ENCODE measurements around the gene ACOX3.

The ACOX3 gene

GRCh38 chr4:8467016-8467415 is 26.5 kb upstream of the ACOX3 start:
- H3K27me3 ChIP-seq (ENCODE audit: insufficient read depth, low read length), result no peaks in the 10 kb centered on the region
- H3K4me3 ChIP-seq (ENCODE audit: low read depth, low read length, poor library complexity, severe bottlenecking), result no peak overlapping the region
- peaks cover 18% of the 10 kb centered on the region for H3K36me3 ChIP-seq (ENCODE audit: insufficient read depth, low read length)
- H3K27ac ChIP-seq (ENCODE audit: low read depth, low read length, poor library complexity, severe bottlenecking), result no peak overlapping the region
- H3K4me2 ChIP-seq (ENCODE audit: low read length), result no peak overlapping the region
- H3F3A ChIP-seq (ENCODE audit: insufficient read depth, low read length), result no peaks in the 10 kb centered on the region
- H4K20me1 ChIP-seq (ENCODE audit: insufficient read depth, low read length), result no peaks in the 10 kb centered on the region
- no peak for TF ChIP-seq EZH2 (IDR thresholded peaks at IDR 0.05; ENCODE audit: borderline replicate concordance, low read length)
- TF ChIP-seq, protein P1, sequence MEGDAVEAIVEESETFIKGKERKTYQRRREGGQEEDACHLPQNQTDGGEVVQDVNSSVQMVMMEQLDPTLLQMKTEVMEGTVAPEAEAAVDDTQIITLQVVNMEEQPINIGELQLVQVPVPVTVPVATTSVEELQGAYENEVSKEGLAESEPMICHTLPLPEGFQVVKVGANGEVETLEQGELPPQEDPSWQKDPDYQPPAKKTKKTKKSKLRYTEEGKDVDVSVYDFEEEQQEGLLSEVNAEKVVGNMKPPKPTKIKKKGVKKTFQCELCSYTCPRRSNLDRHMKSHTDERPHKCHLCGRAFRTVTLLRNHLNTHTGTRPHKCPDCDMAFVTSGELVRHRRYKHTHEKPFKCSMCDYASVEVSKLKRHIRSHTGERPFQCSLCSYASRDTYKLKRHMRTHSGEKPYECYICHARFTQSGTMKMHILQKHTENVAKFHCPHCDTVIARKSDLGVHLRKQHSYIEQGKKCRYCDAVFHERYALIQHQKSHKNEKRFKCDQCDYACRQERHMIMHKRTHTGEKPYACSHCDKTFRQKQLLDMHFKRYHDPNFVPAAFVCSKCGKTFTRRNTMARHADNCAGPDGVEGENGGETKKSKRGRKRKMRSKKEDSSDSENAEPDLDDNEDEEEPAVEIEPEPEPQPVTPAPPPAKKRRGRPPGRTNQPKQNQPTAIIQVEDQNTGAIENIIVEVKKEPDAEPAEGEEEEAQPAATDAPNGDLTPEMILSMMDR (IDR thresholded peaks at IDR 0.05; ENCODE audit: low read length), result no peak
- H3K79me2 ChIP-seq (ENCODE audit: insufficient read depth, low read length), result no peaks in the 10 kb centered on the region
- H3K4me1 ChIP-seq (ENCODE audit: insufficient read depth, low read length, severe bottlenecking), result no peaks in the 10 kb centered on the region
- H3K9me2 ChIP-seq (ENCODE audit: low read depth, low read length), result no peaks in the 10 kb centered on the region
- no peak overlapping the region for H3K9ac ChIP-seq (ENCODE audit: low read length)
- H2AFZ ChIP-seq (ENCODE audit: low read length), result no peak overlapping the region
- no peaks in the 10 kb centered on the region for H3K9me3 ChIP-seq (ENCODE audit: low read length)

DNA sequence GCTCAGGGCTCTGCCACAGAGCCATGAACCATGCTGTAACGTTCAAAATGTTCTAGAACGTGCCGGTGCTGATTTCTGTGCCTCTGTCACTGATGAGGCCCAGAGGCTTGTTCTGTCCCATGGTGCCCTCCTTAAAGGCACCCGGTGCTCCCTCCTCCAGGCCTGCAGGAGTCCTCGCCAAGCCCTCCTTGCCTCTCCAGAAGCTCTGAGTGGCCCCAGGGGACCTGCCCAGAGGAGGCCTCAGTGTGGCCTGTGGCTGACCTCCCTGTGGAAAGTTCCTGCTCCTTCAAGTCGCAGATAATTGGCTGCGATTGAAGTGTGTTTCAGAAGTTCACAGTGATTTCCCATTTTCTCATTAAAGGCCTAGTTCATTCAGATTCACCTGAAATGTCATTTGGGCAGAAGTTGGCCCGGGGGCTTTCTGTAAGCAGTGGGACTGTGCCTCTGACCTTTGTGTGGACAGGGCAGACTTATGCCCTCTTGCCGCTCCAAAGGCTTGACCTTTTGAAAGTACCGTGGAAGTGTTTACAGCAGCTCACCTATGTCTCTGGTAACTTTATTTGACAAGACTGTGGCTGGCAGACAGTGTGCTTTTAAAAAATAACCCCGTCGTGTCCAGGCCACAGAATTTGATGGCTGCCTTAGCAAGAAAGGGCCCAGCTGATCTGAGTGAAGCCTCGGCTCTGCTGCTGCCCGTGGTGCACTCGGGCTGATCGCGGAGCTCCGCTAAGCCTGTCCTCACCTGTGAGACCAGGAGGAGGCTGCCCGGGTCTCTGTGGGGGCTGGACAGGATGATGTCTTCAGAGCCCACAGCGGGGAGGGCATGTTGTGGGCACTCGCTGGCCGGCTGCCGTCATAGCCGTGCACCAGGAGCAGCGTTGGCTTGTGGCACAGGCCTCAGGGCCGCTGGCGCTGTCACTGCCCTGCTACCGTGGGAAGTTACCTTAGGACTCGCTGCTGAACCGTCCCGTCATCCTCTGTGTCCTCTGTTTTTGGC is 25.4 kb upstream of the ACOX3 start:
- Histone ChIP-seq H2AFZ (ENCODE audit: low read length) (no peak overlapping the region), H3K4me1 (ENCODE audit: insufficient read depth, low read length, severe bottlenecking) (no peaks in the 10 kb centered on the region), H3K79me2 (ENCODE audit: insufficient read depth, low read length) (no peaks in the 10 kb centered on the region), H3K36me3 (ENCODE audit: insufficient read depth, low read length) (peaks cover 18% of the 10 kb centered on the region), H3K27ac (ENCODE audit: low read depth, low read length, poor library complexity, severe bottlenecking) (no peak overlapping the region), H3K9me3 (ENCODE audit: low read length) (no peaks in the 10 kb centered on the region), H3K4me2 (ENCODE audit: low read length) (no peak overlapping the region), H3K9me2 (ENCODE audit: low read depth, low read length) (no peaks in the 10 kb centered on the region), H4K20me1 (ENCODE audit: insufficient read depth, low read length) (no peaks in the 10 kb centered on the region), H3F3A (ENCODE audit: insufficient read depth, low read length) (no peaks in the 10 kb centered on the region), H3K27me3 (ENCODE audit: insufficient read depth, low read length) (no peaks in the 10 kb centered on the region), H3K9ac (ENCODE audit: low read length) (no peak overlapping the region), H3K4me3 (ENCODE audit: low read depth, low read length, poor library complexity, severe bottlenecking) (no peak overlapping the region)
- no peak for TF ChIP-seq EZH2 (IDR thresholded peaks at IDR 0.05; ENCODE audit: borderline replicate concordance, low read length)
- TF ChIP-seq, protein P1 (IDR thresholded peaks at IDR 0.05; ENCODE audit: low read length), result no peak

GRCh38 chr4:8464381-8464780 is 23.9 kb upstream of the ACOX3 start:
- H3K27ac ChIP-seq (ENCODE audit: low read depth, low read length, poor library complexity, severe bottlenecking), result no peak overlapping the region
- no peak for TF ChIP-seq EZH2 (IDR thresholded peaks at IDR 0.05; ENCODE audit: borderline replicate concordance, low read length)
- TF ChIP-seq, protein P1 (IDR thresholded peaks at IDR 0.05; ENCODE audit: low read length), result no peak
- H2AFZ ChIP-seq (ENCODE audit: low read length), result no peak overlapping the region
- no peak overlapping the region for H3K4me3 ChIP-seq (ENCODE audit: low read depth, low read length, poor library complexity, severe bottlenecking)
- no peaks in the 10 kb centered on the region for H3K79me2 ChIP-seq (ENCODE audit: insufficient read depth, low read length)
- no peak overlapping the region for H3K4me2 ChIP-seq (ENCODE audit: low read length)
- H4K20me1 ChIP-seq (ENCODE audit: insufficient read depth, low read length), result no peaks in the 10 kb centered on the region
- no peaks in the 10 kb centered on the region for H3F3A ChIP-seq (ENCODE audit: insufficient read depth, low read length)
- no peaks in the 10 kb centered on the region for H3K9me3 ChIP-seq (ENCODE audit: low read length)
- no peak overlapping the region for H3K9ac ChIP-seq (ENCODE audit: low read length)
- H3K4me1 ChIP-seq (ENCODE audit: insufficient read depth, low read length, severe bottlenecking), result no peaks in the 10 kb centered on the region
- H3K27me3 ChIP-seq (ENCODE audit: insufficient read depth, low read length), result no peaks in the 10 kb centered on the region
- H3K36me3 ChIP-seq (ENCODE audit: insufficient read depth, low read length), result peaks cover 15% of the 10 kb centered on the region; the same call in 1 of the 2 replicates
- no peaks in the 10 kb centered on the region for H3K9me2 ChIP-seq (ENCODE audit: low read depth, low read length)
